ENCODE data around the gene CAND1.

CAND1 gene

DNA sequence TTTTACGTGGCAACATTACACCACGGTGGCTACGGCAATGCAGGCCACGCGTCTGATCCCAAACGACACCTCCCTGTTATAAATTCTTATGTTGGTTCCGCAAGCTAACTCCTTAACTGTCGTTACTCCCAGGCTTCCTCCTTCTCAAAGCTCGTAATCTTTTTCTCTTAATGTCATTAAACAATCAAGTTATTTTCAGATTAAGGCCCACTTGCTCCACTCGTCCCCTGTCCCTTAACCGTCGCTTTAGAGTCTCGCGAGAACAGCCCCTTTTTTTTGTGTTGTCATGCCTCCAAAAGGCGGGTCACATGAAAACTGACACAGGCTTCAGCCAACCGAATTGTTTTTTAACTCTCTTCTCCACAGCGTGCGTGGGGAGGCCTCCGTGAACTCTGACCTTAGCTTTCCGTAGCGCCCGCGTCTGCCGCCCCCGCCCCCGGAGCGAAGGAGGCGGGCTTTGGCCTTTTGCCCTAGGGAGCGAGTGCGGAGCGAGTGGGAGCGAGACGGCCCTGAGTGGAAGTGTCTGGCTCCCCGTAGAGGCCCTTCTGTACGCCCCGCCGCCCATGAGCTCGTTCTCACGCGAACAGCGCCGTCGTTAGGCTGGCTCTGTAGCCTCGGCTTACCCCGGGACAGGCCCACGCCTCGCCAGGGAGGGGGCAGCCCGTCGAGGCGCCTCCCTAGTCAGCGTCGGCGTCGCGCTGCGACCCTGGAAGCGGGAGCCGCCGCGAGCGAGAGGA lies at the start of gene CAND1:
CAND1 (plus strand) TSS at position 463 of the 737 bp plus-strand sequence. CDS start 360 bp downstream, outside the sequence.
- DNase-seq = peak; percentile 99

DNA sequence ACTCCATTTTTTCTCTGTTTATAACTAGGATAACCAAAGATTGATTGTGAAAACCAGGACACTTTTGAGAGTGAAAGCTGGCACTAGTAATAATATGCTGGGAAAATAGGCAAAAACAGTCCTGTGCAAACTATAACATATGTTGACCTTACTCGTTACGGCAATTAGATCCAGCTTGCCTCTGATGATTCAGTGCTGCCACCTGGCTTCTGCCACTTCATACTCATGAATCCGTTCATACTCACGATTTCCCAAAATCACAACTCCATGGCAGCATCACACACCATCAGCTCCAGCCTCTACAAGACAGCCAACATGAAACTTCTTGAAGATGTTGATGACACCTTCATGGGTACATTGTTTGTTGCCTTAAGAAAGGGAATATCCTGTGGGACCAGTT lies 49.1 kb upstream of the CAND1 start:
- DNase-seq = peak; percentile 40

DNA sequence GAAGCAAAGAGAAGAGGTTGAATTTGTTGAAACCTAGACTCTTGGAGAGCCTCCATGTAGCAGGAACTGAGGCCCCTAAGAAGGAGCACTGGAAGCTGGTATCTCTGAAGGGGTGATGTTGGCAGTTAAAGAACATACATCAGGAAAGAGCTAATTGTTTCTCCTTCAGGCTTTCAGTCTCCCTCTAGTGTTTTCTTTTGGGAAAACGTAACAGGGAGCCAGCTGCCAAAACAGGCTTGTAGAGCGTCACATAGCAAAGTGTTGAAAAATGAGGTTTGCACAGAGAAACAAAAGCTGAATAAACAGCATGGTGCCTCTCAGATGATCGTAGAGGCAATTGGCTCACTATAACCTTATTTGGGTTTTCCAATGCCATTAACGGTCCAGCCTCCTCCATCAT lies 46.9 kb upstream of the CAND1 start:
- DNase-seq = peak; percentile 21

DNA sequence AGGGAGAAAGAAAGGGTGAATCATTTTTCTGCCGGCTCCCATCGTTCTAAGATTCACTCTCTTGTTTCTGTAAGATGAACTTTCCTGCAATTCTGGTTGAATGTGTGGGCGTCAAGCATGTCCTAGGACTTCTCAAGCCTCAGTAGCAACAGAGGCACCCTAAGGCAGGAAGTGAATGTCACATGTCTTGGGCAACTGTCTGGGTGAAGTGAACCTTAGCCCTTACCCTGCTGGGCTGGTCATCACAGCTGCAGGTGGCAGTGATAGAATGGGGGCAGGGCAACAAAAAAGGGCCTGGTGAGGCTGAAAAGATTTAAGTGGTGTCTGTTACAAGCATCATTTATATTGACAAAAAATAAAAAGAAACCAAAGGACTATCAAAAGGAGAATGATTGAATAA lies 45.9 kb upstream of the CAND1 start:
- DNase-seq = no peak

DNA sequence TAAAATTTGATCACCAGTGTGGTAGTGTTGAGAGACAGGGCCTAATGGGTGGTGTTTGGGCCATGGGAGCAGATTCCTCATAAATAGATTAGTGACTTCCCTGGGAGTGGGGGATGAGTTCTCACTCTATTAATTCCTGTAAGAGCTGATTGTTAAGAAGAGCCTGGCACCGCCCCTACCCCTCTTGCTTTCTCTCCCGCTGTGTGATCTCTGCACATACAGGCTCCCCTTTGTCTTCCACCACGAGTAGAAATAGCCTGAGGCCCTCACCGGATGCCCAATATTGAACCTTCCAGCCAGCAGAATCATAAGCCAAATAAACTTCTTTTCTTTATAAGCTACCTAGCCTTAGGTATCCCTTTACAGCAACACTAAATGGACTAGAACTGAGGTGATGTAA lies 31.9 kb upstream of the CAND1 start:
- DNase-seq = peak; percentile 63

DNA sequence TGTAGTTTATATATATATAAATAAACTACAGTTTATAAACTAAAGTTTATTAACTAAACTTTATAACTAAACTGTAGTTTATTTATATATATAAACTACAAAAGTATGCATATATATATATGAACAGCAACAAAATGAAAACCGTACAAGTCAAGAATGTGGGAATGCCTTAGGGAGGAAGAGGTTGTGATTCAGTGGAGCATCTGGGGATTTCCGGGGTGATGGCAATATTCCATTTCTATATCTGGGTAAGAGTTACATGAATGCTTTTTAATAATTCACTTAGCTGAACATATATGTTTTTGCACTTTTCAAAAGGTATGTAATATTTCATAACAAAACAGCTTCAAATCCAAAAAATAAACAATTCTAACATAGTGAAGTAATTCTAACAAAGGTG lies 30.1 kb upstream of the CAND1 start:
- no peak for DNase-seq

DNA sequence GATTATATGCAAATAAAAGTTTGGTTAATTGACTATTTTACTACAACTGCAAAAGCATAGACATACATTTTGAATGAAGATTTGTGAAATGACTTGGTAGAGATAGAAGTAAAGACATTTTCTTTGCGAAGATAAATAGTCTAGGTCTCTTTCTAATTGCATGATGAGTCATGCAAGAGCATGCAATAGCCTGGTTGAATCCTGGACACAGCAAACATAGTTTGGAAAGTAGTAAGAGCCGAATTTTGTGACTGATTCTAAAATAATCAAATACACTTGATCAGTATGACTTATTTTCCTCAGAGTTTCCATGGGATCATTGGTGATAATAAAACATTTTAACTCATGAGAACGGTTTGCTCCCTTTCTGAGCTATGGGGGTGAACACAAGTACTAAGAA lies 27.7 kb upstream of the CAND1 start:
- DNase-seq = no peak

DNA sequence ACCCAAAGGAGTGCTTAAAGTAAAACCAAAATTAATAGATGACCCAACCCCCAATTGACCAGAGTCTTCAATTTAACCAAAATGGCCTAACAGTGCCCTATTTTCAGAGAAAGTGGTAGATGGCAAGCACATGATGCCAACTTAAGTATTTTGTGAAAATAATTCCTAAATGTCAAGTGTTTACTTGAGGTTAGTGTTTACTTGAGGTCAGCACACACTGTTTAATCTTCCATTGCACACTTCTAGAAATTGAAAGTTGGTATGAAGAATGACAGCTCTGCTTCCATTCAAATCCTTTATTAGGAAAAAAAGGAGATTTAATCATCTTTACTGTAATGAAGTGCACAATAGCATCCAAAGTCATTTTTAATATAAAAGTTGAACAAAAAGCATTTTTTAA lies 25.9 kb upstream of the CAND1 start:
- DNase-seq = no peak

DNA sequence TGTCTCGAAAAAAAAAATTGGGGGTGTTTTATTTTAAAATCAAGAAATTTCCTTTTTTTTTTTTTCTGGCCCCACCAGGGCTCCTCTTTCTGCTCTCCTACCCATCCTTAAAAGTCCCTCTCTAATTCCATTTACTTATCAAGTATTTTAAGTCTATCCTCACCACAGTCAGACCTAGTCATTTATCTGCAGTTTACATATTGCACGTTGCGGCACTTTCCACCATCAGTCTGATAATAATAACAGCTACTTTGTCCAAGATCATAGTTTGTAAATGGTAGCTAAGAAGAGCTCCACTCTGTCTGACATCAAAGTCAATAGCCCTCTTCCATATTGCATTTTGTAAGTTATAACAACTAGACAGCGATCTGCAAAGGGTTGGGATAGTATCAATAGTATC lies 23.6 kb upstream of the CAND1 start:
- DNase-seq = no peak

DNA sequence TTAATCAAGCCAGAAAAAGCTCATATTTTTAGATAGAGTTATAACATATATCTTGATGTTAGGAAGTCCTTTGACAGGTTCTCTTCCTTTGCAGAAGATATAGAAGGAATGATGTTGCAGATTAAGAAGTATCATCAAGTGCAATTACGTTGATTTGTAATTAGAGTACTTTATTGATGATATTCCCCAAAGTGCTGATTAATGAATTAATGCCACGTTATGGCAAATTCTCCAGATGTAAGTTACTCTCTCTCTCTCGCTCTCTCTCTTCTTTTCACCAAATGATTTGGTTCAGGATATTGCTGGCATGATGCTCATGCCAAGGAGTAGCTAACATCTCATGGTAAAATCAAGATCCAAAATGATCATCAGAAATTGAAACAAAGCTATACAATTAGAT lies 18.1 kb upstream of the CAND1 start:
- no peak for DNase-seq

DNA sequence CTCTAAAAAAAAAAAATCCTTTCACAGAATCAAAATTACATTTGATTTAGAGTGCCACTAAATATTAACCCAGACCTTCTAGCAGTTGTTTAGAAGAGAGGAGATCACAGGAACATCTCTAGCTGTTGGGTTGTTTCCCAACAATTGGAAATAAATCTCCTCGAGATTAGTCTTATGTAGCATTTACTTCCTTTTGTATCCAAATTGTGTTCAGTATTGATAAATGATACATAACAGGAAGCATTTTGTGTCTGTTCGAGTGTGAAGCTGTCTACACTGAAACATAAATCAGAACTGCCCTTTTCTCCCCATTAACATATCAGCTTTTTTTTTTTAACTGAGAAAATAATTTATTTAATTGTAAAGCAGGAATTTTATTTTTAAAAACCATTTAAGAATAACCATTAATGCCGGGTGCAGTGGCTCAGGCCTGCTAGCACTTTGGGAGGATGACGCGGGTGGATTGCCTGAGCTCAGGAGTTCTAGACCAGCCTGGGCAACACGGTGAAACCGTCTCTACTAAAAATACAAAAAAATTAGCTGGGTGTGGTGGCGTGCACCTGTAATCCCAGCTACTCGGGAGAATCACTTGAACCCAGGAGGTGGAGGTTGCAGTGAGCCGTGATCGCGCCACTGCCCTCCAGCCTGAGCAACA lies 14.7 kb upstream of the CAND1 start:
- DNase-seq = no peak

DNA sequence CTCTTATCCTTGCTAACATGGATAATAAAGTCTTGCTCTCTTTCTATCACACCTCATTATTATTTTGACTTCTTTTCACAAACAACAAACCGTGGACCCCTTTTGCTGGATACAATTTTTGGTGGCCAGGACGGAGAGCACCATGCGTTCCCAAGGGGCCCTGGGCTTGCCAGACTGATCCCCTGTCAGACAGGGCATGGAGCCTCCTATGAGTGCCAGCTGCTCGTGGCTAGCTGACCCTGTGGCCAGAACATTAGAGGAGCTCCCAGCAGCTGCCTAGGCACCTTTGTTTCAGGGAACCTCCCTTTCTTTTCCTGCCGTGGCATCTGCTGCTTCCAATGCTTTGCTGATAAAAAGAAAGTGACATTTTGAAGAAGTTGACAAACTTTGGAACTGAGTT lies 12.5 kb upstream of the CAND1 start:
- DNase-seq = no peak

DNA sequence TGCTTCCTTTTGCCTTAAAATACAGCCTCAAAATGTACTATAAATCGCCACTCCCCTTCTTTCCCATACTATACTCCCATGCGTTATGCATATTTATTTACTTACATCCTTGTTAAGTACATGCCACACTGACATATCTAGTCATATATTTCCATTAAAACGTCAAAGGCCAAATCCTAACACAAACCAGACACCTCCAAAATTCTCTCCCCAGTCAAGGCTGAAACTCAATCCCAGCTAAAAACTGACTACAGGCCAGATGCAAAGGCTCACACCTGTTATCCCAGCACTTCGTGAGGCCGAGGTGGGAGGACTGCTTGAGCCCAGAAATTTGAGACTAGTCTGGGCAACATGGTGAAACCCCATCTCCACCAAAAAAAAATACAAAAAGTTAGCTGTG lies 5.7 kb upstream of the CAND1 start:
- DNase-seq = no peak

DNA sequence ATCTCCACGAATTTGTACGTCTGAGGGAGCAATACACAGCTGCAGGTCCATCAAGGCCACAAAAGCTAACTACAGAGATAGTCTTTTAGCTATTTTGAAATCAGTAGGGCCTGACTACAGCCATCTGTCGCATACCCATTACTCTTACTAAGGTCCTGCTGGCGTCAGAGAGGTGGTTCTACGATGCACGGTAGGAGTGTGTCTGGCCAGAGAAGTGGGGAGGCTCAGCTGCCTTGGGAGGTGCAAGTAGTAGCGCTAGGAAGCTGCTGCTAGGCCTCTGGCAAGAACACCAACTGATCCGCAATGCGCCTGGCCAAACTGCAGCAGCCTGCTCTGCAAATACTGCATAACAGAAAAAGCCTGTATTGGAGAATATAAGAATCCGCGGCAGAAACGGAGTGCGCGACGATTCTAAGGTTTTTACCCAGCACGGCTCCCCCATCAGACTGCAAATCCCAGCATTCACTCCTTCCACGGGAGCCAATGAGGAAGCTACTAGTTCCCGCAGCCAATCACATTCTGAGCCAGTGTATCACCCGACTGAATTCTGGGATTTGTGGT lies 743 bp upstream of the CAND1 start:
- DNase-seq = peak; percentile 97

DNA sequence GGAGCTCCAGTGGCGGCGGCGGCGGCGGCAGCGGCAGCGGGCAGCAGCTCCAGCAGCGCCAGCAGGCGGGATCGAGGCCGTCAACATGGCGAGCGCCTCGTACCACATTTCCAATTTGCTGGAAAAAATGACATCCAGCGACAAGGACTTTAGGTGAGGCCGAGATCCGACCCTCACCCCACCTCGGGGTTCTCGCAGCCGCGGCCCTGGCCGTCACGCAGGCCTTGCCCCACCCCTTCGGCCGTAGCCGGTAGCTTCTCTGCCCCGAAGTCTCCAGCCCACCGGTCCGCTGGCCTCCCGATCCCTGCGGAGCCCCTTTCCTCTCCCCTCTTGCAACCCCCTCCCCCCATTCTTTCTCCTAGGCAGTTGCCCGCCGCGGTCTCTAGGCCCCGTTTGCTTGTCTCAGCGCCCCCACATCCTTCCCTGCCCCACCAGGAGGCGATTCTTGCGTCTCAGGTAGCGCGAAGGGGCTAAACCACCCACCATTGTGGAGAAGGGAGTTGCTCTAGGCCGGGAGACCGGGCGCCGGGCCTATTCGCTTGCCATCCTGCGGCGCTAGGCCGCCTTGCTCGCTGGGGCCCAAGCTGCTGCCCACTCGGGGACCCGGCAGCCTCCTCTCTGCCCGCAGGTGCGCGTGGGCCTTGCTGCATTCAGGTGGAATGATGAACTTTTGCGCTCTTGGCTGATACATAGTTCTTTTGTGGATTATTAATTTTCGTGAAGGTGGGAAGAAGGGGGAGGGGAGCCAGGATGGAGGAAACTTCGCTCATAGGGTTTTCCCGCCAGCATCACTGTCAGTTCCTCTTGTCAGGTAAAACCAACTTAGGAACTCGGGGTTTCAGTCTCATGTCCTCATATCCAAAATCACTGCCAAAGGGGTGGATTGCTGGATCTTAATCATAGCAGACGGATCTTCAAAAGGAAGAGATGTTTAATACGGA lies 745 bp downstream of the CAND1 start:
- peak; percentile 66 for DNase-seq

DNA sequence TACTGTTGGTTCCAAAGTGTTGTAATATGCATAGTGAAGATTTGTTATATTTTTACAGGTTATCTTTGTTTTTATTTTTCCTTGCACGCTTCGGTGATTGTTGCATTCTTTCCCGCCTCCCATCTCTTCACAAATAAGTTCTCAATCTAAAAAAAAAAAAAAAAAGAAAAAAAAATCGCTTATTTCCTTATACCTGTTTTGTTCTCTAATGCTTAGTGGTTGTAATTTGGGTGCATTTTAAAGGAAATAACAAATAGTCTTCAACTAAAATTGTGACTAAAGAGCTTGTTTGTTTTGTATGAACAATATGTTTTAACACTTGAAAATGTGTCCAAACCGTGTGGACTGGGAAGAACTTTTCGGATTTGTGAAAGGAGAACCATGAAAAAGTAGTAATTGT lies 1.5 kb downstream of the CAND1 start:
- no peak for DNase-seq

DNA sequence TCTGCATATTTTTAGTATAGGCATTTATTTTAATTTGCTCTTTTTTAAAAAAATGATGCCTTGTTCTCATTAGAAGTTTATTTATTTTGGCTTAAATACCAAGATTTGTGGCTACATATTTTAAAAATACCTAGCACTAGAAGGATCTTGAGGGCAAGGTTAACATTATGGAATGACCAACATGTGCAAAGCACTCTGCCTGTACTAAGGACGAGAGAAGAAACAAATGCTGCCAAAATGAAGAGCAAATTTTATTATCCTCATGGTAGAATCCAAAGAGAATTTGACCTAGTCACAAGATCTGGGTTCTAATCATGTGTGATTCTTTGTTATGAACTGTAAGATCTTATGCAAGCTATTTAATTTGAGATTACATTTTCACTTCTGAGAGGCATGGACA lies 2.8 kb downstream of the CAND1 start:
- no peak for DNase-seq

DNA sequence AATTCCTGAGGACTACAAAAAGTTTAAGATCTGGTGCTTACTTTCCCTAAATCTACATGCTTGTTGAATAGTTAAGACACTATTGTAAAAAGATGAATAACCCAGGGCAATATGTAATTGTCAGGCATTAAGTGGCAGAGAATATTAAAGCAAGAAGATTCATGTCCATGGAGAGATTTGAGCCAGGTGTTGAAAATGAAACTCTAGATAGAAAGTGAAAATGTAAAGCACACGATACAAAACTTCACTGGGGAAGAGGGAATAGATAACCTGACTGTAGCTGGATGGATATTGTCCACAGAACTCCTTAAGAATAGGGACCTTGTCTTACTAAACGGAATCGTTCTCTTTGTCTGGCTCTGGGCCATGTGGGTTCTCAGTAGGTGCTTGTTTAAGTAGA lies 5.0 kb downstream of the CAND1 start:
- DNase-seq = no peak

DNA sequence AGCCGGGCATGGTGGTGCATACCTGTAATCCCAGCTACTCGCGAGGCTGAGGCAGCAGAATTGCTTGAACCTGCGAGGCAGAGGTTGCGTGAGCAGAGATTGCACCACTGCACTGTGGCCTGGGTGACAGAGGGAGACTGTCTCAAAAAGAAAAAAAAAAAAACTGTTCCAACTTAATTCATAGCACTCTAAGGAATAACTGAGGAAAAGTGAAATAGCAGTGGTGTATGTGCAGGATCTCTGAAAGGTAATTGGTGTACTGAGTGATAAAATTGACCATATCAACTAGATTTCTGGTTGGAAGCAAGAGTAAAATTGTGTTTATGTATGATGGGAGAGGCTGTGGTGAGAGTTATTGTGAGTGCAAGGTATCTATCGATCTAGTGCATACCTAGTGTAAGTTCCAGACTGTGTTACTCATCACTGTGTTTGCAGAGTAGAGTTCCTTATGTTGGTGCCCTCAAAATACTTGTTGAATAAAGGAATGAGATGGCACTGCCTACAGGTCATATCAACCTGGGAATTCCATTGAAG lies 6.3 kb downstream of the CAND1 start:
- no peak for DNase-seq

DNA sequence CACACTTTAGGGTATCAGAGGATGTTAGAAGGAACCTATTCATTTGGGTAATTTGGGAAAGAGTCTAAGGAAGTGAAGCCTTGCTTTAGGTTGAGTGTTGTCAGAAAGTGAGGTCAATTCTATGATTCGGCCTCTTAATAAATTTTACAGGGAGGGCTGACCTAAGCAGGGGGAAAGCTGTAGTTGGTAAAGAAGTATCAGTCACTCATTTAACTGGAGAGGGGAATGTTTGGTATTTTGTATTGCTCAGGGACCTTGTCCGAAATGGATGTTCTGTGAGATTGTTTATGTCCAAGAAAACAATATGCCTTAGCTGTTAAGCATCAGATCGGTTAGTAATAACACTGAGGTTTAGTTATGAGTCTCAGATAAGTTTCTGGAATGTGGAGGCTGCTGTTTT lies 7.3 kb downstream of the CAND1 start:
- no peak for DNase-seq

DNA sequence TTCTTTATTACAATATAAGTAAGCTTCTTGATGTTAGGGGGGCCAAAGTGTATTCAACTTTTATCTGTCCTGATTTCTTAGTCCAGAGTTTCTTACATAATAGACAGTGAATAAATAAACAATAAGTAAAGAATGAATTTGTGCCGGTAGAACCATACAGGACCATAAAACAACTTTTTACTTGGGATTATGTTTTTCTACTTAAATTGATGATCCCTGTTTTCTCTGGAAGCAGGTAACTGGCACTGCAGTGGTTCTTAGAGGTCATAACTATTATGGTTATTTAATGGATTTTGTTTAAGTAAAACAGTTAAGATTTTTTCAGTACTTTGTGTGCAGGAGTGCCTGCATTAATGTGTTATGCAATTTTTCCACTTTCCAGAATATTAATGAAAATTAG lies 10.5 kb downstream of the CAND1 start:
- no peak for DNase-seq

DNA sequence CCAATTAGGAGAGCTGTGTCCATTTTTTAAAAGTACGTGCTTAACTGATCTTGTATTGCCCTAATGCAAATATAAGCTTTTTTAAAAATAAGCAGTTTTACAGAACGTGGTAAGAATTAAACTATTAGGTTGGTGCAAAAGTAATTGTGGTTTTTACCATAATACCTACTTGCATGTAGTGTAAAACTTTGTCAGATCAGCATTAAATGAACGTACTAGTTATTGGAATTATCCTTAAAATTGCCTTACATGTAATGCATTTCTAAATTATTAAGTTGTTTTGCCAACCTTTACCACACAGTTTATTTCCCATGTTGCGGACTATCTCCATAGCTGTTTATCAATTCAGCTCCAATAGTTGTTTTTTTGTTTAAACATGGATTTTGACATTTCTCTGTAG lies 10.9 kb downstream of the CAND1 start:
- no peak for DNase-seq

DNA sequence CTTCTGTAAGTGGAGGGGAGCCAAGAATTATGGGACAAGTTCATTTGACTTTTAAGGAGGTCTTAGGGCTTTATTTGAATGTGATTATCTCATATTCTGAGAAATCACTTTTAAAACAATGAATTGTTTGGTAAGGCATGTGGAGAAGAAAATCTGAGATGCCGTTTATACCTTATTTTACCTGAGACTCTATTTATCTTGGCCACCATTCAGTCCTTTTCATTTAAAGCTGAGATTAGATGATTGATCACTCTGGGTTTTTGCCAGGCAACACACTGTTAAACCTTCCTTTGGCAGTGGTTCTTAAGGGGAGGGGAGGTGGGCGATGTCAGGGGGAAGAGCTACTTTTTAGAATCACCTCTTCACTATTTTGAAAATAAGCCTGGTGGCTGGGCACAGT lies 11.4 kb downstream of the CAND1 start:
- DNase-seq = peak; percentile 79

Measured in COR-L47 (cell line).